Measurements from ENCODE around the gene TRPM2.

GRCh38 chr21:44462086-44462833 lies 108.8 kb downstream of the TRPM2 start:
- TF ChIP-seq CTCF (IDR thresholded peaks at IDR 0.05; ENCODE audit: extremely low read depth in 1 of 2, insufficient read depth in 1 of 2, low read depth in 1 of 2, low read length in 2 of 2) (no peak), POLR2A (IDR thresholded peaks at IDR 0.05; ENCODE audit: low read depth, low read length) (no peak), POLR2AphosphoS5 (IDR thresholded peaks at IDR 0.05; ENCODE audit: insufficient read depth, low read depth, low read length) (no peak), MAX (IDR thresholded peaks at IDR 0.05; ENCODE audit: insufficient read depth, insufficient read length) (no peak), FOS (IDR thresholded peaks at IDR 0.05; ENCODE audit: borderline replicate concordance, insufficient read depth, low read length) (no peak)

Data from endothelial cell of umbilical vein (primary cell).